Measurements from ENCODE around the gene ZBP1.

DNA sequence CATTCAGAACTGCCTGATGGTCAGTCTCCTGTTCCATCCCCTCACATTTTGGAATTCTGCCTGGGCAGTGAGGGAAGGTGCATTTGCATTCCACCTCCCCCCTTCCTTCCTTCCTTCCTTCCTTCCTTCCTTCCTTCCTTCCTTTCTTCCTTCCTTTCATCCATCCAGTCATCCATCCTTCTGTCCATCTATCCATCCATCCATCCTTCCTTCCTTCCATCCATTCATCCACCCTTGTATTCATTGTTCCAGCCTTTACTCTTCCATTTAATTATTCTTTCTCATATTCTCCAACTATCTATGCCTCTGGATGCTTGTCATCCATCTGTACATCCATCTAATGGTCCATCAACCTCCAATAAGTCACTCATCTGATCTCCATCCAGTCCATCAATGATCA is 45.3 kb downstream of the ZBP1 start:
- no peak for TF ChIP-seq EP300 (IDR thresholded peaks at IDR 0.05)
- no peak for TF ChIP-seq CTCF (IDR thresholded peaks at IDR 0.05)
